ENCODE measurements around the gene CYB561A3. TPM values are rescaled to one million over a fixed set of nuclear protein-coding genes. Genes with fewer than 3 reads are reported as not detected.

Gene CYB561A3
- total RNA-seq, 1 experiment from 2014 or later = 80.3 TPM

DNA sequence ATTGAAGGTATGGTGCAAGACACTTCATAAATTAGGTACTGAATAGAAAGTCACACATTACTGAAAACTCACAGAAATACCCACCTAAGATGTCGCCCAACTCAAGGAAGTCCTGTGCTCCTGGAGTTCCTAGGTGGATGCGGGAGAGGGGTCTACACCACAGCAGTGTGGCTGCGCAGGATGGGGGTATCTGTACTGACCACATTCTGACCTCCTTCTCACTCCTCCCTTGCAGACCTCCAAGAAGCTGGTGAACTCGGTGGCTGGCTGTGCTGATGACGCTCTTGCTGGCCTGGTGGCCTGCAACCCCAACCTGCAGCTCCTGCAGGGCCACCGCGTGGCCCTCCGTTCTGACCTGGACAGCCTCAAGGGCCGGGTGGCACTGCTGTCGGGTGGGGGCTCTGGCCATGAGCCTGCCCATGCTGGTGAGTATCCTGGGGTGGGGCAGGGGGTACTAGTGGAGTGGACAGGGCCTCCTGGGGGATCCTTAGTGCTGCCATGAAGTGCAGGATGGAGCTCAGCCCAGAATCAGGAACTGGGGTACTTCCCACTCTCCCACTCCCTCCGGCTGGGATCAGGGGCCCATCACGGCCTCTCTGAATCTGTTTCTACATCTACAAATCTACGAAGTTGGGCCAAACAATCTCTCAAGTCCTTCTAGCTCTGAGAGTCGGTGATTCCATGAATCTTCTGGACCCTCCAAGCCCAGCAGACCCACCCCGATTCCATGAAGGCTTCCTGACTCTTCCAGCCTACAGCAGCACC is 23.8 kb downstream of the CYB561A3 start:
- H3K36me3 ChIP-seq (ENCODE audit: control insufficient read depth, insufficient read depth, low read length) = no peaks in the 10 kb centered on the region; the same call in 1 of the 2 replicates
- in situ Hi-C loops (cut with HindIII; ENCODE audit: low pct_unique_long_range_greater_than_20kb, low sequenced_read_pairs) = no loop called here
- TF ChIP-seq POLR2AphosphoS5 (IDR thresholded peaks at IDR 0.05; ENCODE audit: low read depth, low read length) = no peak
- TF ChIP-seq, protein P1, sequence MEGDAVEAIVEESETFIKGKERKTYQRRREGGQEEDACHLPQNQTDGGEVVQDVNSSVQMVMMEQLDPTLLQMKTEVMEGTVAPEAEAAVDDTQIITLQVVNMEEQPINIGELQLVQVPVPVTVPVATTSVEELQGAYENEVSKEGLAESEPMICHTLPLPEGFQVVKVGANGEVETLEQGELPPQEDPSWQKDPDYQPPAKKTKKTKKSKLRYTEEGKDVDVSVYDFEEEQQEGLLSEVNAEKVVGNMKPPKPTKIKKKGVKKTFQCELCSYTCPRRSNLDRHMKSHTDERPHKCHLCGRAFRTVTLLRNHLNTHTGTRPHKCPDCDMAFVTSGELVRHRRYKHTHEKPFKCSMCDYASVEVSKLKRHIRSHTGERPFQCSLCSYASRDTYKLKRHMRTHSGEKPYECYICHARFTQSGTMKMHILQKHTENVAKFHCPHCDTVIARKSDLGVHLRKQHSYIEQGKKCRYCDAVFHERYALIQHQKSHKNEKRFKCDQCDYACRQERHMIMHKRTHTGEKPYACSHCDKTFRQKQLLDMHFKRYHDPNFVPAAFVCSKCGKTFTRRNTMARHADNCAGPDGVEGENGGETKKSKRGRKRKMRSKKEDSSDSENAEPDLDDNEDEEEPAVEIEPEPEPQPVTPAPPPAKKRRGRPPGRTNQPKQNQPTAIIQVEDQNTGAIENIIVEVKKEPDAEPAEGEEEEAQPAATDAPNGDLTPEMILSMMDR (IDR thresholded peaks at IDR 0.05) = no peak
- peaks cover 17% of the 10 kb centered on the region for H3K4me1 ChIP-seq (ENCODE audit: control insufficient read depth, insufficient read depth, low read length)
- H3K4me3 ChIP-seq (ENCODE audit: low read depth in 2 of 2, low read length in 2 of 2) = no peak overlapping the region
- BruUV-seq (replicated peaks) = no TSS peak
- ATAC-seq (no peak), DNase-seq (ENCODE audit: low read depth, low spot score) (no peak)
- no peak overlapping the region for H3K27ac ChIP-seq (ENCODE audit: low read length)
- no peaks in the 10 kb centered on the region for H3K27me3 ChIP-seq (ENCODE audit: control insufficient read depth, insufficient read depth, low read length)
- POLR2A ChIA-PET = no interaction called here
- intact Hi-C loops (cut with micrococcal nuclease; ENCODE audit: unreplicated experiment) = no loop called here
- CTCF ChIA-PET = interaction anchor here (2.6 kb wide), 1 partner anchor 47 kb away, joined by 50 read pairs; no protein-coding TSS in a partner anchor
- H3K9me3 ChIP-seq (ENCODE audit: control insufficient read depth, insufficient read depth, low read depth, low read length) = no peaks in the 10 kb centered on the region

DNA sequence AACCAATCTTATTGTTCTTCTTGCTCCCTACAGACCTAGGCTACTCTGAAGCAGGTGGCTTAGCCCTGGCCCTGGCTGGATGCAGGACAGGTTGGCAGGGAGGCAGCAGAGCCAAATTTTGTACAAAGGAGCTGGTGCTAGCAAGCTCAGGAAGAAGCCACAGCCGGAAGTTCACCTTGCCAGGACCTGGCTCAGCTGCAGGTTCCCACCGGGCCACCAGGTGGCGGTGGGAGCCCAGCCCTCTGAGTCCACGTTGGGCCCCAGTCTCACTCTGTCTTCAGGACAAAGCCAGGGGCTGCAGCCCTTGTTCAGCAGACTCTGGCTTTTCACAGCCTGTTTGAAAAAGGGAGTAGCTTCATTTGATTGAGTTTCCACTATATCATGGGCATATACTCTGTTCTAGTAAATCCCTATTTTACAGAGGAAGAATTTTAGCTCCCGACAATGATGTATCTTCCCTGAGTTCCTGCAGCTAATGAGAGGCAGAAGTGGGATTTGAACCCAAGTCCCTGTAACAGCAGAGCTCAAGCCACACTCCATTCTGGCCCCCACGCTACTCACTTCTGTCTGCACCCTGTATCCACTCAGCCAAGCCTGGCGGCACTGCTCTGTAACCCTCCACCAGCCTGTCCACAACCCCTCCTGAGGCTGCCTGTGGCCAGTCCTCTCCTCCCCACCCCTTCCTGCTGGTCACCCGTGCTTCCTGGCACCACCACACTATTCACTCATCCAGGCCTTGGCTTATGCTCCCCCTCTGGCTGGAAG is 25.3 kb downstream of the CYB561A3 start:
- no peaks in the 10 kb centered on the region for H3K9me3 ChIP-seq (ENCODE audit: control insufficient read depth, insufficient read depth, low read depth, low read length)
- peak; percentile 67 for ATAC-seq
- no TSS peak for BruUV-seq (replicated peaks)
- peaks cover 25% of the 10 kb centered on the region for H3K4me1 ChIP-seq (ENCODE audit: control insufficient read depth, insufficient read depth, low read length)
- H3K27ac ChIP-seq (ENCODE audit: low read length) = no peak overlapping the region
- intact Hi-C loops (cut with micrococcal nuclease; ENCODE audit: unreplicated experiment) (loop anchor here (1.0 kb wide), 1 partner anchor 49 kb away; no protein-coding TSS in a partner anchor), in situ Hi-C loops (cut with HindIII; ENCODE audit: low pct_unique_long_range_greater_than_20kb, low sequenced_read_pairs) (no loop called here)
- peak; percentile 46 for DNase-seq (ENCODE audit: low read depth, low spot score)
- no peaks in the 10 kb centered on the region for H3K27me3 ChIP-seq (ENCODE audit: control insufficient read depth, insufficient read depth, low read length)
- CTCF ChIA-PET = interaction anchor here (0.6 to 2.6 kb wide), 8 partner anchors 20 to 99 kb away, joined by 3 to 50 read pairs (median 8); partner anchors contain the start of genes CYB561A3, TMEM138 and TMEM216
- H3K36me3 ChIP-seq (ENCODE audit: control insufficient read depth, insufficient read depth, low read length) = peaks cover 5% of the 10 kb centered on the region; the same call in 1 of the 2 replicates
- no peak overlapping the region for H3K4me3 ChIP-seq (ENCODE audit: low read depth in 2 of 2, low read length in 2 of 2)
- TF ChIP-seq SIN3A (IDR thresholded peaks at IDR 0.05; ENCODE audit: borderline replicate concordance, insufficient read depth, low read depth, low read length) = no peak
- TF ChIP-seq, protein P1 (IDR thresholded peaks at IDR 0.05) = peak; percentile 98
- TF ChIP-seq, protein P2, sequence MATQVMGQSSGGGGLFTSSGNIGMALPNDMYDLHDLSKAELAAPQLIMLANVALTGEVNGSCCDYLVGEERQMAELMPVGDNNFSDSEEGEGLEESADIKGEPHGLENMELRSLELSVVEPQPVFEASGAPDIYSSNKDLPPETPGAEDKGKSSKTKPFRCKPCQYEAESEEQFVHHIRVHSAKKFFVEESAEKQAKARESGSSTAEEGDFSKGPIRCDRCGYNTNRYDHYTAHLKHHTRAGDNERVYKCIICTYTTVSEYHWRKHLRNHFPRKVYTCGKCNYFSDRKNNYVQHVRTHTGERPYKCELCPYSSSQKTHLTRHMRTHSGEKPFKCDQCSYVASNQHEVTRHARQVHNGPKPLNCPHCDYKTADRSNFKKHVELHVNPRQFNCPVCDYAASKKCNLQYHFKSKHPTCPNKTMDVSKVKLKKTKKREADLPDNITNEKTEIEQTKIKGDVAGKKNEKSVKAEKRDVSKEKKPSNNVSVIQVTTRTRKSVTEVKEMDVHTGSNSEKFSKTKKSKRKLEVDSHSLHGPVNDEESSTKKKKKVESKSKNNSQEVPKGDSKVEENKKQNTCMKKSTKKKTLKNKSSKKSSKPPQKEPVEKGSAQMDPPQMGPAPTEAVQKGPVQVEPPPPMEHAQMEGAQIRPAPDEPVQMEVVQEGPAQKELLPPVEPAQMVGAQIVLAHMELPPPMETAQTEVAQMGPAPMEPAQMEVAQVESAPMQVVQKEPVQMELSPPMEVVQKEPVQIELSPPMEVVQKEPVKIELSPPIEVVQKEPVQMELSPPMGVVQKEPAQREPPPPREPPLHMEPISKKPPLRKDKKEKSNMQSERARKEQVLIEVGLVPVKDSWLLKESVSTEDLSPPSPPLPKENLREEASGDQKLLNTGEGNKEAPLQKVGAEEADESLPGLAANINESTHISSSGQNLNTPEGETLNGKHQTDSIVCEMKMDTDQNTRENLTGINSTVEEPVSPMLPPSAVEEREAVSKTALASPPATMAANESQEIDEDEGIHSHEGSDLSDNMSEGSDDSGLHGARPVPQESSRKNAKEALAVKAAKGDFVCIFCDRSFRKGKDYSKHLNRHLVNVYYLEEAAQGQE (IDR thresholded peaks at IDR 0.05; ENCODE audit: insufficient read depth in 1 of 2, low read depth in 2 of 2, low read length in 1 of 2) = no peak
- POLR2A ChIA-PET = interaction anchor here (1.0 to 1.4 kb wide), 2 partner anchors 20 to 26 kb away, joined by 8 to 9 read pairs; partner anchors contain the start of genes CYB561A3 and TMEM138
